Mucosa of gallbladder (tissue), 1 donor: ENCODE measurements around the gene PHACTR2. TPM values are rescaled to one million over a fixed set of nuclear protein-coding genes. Genes with fewer than 3 reads are reported as not detected.
"Not testable (repeated sequence)": the region's sequence is repeated elsewhere in the genome, so short reads cannot be mapped to it uniquely, and the experiment has no call there.

Source experiments
- DNase-seq: peaks from one replicate; pipeline ENCODE4 v3.0.0-alpha.2; 2020; ENCODE audit warnings: low spot score
- total RNA-seq: library from RNA; stranded (reverse); gene quantifications from one replicate; pipeline ENCODE4 v1.2.1, GENCODE V29; 2021
- donor health status: DM: no; HTN: no; CAD: no.

Gene PHACTR2
- total RNA-seq, 1 donor from 2014 or later, result 57.6 TPM

DNA sequence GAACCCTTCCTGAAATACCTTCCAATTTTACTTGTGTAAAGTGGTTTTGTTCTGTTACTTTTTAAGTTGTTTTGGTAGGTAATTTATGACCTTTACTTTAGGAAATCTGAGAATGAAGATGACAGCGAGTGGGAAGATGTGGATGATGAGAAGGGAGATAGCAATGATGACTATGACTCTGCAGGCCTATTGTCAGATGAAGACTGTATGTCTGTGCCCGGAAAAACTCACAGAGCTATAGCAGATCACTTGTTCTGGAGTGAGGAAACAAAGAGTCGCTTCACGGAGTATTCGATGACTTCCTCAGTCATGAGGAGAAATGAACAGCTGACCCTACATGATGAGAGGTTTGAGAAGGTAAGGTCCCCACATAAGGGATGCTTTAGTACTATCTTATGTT, 179.9 kb downstream of the PHACTR2 start:
- DNase-seq, result no peak

- DNase-seq, result no peak
Observed at GRCh38 chr6:143859891-143860660, 182.3 kb downstream of the PHACTR2 start.

DNA sequence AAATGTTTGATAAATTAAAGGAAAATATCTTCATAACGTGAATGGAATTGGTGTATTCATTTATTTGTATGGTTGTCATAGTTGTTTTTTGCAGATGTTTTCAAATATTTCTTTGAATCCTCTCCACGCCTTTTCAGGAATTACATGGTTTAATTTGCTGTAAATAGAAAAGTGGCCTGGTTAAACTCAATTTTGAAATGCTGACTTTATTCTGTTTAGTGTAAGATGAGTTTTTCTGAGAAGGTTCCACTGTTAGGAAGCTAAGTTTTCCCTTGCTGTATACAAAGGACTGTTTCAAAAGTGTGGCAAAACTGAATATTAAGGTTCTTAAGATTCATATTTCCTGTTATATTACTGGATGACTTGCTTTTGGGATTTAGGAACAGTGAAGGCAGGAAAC, 186.0 kb downstream of the PHACTR2 start:
- DNase-seq, result no peak

DNA sequence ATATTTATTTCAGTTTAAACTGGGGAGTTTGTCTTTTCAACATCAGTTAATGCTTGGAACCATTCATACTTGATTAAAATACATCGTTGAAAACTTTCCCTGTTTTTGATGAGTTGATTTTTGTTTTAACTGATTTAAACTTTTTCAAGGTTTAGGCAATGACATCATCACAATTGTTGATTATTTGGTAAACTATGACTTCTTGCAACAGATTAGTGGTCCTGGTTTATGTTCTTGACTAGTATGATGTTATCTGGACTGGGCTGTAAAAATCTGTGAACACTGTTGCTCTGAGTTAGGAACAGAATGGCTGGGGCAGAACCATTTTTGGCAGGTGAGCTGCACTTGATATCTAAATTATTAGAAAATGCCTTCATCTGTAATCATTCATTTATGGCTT, 186.5 kb downstream of the PHACTR2 start, which contains the start of gene ZC2HC1B:
Gene ZC2HC1B (plus strand): TSS at position 241 of the 400 bp plus-strand sequence. CDS start 66 bp downstream, at position 307.
- no peak for DNase-seq

DNA sequence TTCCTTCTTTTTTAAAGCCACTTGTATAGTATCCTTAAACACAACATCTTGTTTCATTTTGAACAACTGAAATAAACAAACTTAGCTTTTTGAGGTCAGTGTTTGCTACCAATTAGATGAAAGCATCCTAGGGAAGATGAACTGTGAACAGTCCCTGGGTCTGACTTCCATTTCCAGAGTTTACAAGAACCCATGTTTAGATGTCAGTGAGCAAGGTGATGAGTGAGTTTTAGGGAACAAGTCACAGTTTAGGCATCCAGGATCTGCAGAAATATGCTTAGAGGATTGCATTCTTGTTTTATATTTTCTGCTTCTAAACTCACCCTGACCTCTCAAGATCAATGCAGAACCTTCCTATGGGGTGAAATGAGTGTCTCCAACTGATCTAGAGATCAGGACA, 189.5 kb downstream of the PHACTR2 start:
- no peak for DNase-seq

DNA sequence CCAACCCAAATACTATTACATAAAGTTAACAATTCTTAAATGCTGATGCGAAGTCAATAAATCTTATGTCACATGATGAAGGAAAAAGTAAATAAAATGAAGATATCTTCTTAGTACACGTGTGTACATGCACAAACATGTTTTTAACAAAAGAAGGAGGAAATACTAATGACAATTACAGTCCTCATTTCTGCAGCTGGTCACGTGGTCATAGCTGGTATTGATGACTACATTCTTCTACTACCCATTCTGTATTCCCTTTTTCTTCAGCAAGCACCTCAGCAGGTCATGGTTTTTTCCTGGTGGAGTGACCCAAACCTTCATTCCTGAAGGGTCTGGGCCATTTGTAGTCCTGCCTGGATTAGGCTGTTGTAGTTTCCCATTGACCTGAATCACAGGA, 191.0 kb downstream of the PHACTR2 start:
- DNase-seq, result not testable (repeated sequence)

DNA sequence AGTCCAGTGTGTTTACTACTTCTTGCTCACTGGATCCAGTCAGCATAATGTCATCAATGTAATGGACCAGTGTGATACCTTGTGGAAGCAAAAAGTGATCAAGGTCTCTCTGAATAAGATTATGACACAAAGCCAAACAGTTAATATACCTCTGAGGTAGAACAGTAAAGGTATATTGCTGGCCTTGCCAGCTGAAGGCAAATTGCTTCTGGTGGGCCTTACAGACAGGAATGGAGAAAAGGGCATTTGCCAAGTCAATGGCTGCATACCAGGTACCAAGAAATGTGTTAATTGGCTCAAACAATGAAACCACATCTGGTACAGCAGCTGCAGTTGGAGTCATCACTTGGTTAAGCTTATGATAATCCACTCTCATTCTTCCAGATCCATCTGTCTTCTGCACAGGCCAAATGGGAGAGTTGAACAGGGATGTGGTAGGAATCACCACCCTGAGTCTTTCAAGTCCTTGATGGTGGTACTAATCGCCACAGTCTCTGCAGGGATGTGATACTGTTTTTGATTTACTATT, 193.5 kb downstream of the PHACTR2 start:
- not testable (repeated sequence) for DNase-seq

DNA sequence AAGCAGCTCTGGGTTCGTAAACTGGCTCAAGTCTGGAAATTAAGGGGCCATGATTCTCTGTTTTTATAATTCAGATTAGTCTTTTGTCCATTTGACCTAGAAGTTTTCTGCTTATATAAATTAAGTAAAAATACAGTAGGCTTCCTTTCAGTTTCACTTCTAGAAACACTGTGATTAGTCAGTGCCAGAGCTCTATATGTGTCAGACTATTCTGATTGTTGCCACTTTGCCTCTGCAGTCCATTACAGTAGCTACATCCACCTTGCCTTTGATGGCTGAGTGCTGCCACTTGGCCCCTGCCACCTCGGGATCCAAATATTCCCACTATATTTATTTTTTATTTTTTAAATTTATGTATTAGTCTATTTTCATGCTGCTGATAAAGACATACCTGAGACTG, 194.4 kb downstream of the PHACTR2 start:
- DNase-seq, result no peak

DNA sequence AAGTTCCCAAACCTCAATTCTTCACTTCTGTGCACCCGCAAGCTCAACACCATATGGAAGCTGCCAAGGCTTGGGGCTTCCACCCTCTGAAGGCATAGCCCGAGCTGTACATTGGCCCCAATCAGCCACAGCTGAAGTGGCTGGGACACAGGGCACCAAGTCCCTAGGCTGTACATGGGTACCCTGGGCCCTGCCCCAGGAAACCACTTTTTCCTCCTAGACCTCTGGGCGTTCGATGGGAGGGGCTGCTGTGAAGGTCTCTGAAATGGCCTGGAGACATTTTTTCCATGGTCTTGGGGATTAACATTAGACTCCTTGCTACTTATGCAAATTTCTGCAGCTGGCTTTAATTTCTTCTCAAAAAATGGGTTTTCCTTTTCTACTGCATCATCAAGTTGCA, 195.8 kb downstream of the PHACTR2 start:
- DNase-seq, result not testable (repeated sequence)

- DNase-seq, result not testable (repeated sequence)
Observed at GRCh38 chr6:143874503-143874902, 196.7 kb downstream of the PHACTR2 start.

- no peak for DNase-seq
Observed at GRCh38 chr6:143877584-143878271, 200.0 kb downstream of the PHACTR2 start.

DNA sequence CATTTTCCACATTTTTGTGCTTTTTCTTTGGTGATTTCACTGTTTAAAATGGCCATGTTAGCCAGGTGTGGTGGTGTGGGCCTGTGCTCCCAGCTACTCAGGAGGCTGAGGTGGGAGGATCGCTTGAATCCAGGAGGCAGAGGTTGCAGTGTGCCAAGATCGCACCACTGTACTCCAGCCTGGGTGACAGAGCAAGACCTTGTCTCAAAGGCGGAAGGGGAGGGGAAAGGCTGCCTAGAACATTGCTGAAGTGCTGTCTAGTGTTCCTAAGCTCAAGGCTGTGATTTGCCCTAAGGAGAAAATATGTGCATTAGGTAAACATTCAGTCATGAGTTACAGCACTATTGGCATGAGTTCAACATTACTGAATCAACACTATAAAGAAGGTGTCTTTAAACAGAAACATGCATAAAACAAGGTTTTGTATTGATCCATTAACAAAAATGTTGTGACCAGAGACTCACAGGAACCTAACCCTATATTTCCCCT, 200.6 kb downstream of the PHACTR2 start:
- DNase-seq, result no peak

DNA sequence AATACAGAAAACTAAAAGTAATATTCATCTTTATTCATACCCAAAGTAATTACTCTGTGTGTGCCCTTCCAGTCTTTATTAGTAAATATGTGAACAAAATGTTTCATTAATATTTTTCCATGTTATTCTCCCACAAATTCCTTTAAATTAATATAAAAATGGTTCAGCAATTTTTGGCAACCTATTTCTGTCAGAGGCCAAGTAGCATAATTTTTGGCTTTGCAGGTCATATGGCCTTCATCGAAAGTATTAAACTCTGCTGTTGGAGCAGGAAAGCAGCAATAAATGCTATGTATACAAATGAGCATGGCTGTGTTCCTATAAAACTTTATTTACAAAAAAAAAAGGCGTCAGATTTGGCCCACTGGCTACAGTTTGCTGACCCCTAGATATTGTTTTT, 202.6 kb downstream of the PHACTR2 start:
- DNase-seq, result no peak

Other genes starting within 250 kb of the PHACTR2 start
- 2.5 TPM for gene ADAT2, start 227.3 kb upstream of the PHACTR2 start, total RNA-seq
- 14.7 TPM for gene PEX3, start 227.2 kb upstream of the PHACTR2 start, total RNA-seq
- gene FUCA2, start 166.2 kb upstream of the PHACTR2 start, total RNA-seq, result 62.7 TPM
- gene LTV1, start 165.4 kb downstream of the PHACTR2 start, total RNA-seq, result 11.9 TPM
- not detected for gene ZC2HC1B, start 186.5 kb downstream of the PHACTR2 start, total RNA-seq